Activated T-helper 1 cell treated with anti-CD3 and anti-CD28 coated beads, Interleukin-12 subunit alpha, Interleukin-12 subunit beta, Interleukin-2, Interleukin-4 antibody, amounts not matched to agents 30 ng/mL and 10 ng/mL and 1 ng/mL, durations not matched to agents 14 hours and 24 hours and 36 hours (primary cell): ENCODE results near the gene SERPINA10. TPM values are rescaled to one million over a fixed set of nuclear protein-coding genes. Genes with fewer than 3 reads are reported as not detected.
A peak's percentile ranks its signal among the peaks of the same experiment; 100 is the strongest.

Experiments
- DNase-seq: peaks from one replicate; pipeline ENCODE4 v3.0.0; 2021; ENCODE audit warnings: low spot score
- H3K27ac Mint-ChIP-seq: one replicate; pipeline ENCODE4 v1.8.0; 2021; ENCODE audit warnings: mild to moderate bottlenecking, mixed read lengths
- H3K27me3 Mint-ChIP-seq: one replicate; pipeline ENCODE4 v1.8.0; 2022; ENCODE audit warnings: mild to moderate bottlenecking, moderate library complexity, mixed read lengths; ENCODE audit not compliant: insufficient read depth
- H3K36me3 Mint-ChIP-seq: one replicate; pipeline ENCODE4 v1.8.0; 2021; ENCODE audit warnings: low read depth, mixed read lengths
- H3K4me1 Mint-ChIP-seq: one replicate; pipeline ENCODE4 v1.8.0; 2021; ENCODE audit warnings: low read depth, mixed read lengths
- H3K4me3 Mint-ChIP-seq: one replicate; pipeline ENCODE4 v1.8.0; 2021; ENCODE audit warnings: mild to moderate bottlenecking, moderate library complexity, mixed read lengths
- H3K9me3 Mint-ChIP-seq: one replicate; pipeline ENCODE4 v1.8.0; 2021; ENCODE audit warnings: mixed read lengths
- intact Hi-C: fragments of 100-400 bp; cut with micrococcal nuclease; formaldehyde crosslinking; loops from one replicate; pipeline ENCODE4 v1.15.1; 2024
- total RNA-seq: library from RNA; stranded (reverse); gene quantifications from 2 replicates; pipeline ENCODE4 v1.2.3, GENCODE V29; 2022

Gene SERPINA10
- total RNA-seq, result not detected in 2 replicates

DNA sequence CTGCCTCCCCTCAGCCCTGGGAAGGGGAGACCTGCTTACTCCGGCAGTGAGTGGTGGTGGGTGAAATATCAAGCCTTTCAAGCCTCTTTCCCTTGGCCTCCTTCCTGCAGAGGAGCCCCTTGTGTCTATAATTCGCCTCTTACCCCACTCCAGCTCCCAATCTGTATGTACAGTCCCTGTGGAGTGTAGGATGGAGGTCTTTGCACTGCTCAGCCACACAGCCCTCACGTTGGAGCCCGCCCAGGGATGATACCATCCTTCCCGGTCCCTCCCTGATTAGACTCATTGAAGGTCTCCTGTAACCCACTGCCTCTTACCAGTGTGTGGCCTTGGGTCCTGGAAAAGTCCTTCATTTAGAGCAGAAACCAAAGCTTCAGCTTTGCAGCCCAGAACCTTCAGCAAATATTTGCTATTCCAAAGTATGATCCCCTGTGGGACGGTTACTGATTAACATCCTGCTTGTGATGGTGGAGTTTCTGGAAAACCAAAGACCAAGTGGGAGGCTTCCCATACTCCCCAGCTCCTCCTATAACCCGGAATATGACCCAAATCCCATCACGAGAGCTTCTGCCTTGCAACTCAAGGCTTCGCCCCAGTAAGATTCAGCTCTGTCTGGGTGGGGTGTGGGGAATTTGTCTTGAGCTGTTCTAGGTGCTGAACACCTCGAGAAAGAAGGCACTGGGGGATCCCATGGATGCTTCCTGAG lies at the start of gene SERPINA10:
TSS of gene SERPINA10 (minus strand) at position 397 of the 706 bp plus-strand sequence. CDS start 2,675 bp downstream, outside the sequence.
- no peak for DNase-seq
- Mint-ChIP-seq H3K9me3 (no peaks in the 10 kb centered on the region), H3K27ac (no peak within 1 kb of the TSS)

GRCh38 chr14:94342334-94342934 lies 49.4 kb upstream of the SERPINA10 start:
- Mint-ChIP-seq H3K9me3 (peaks cover 26% of the 10 kb centered on the region), H3K27me3 (peaks cover 6% of the 10 kb centered on the region), H3K4me1 (peaks cover 13% of the 10 kb centered on the region), H3K36me3 (peaks cover 2% of the 10 kb centered on the region), H3K27ac (peak overlapping the region; percentile 9), H3K4me3 (no peak overlapping the region)
- intact Hi-C loops, result no loop called here
- DNase-seq, result no peak

More for the DNA sequence above, at the start of gene SERPINA10:
- Mint-ChIP-seq H3K4me3 (no peak within 1 kb of the TSS), H3K36me3 (no peaks in the 10 kb centered on the region), H3K4me1 (no peaks in the 10 kb centered on the region), H3K27me3 (no peaks in the 10 kb centered on the region)
- intact Hi-C loops, result no loop called here

- peaks cover 6% of the 10 kb centered on the region for H3K27me3 Mint-ChIP-seq
- peaks cover 13% of the 10 kb centered on the region for H3K4me1 Mint-ChIP-seq
- no peak overlapping the region for H3K4me3 Mint-ChIP-seq
- H3K36me3 Mint-ChIP-seq, result peaks cover 2% of the 10 kb centered on the region
- no peak for DNase-seq
- H3K27ac Mint-ChIP-seq, result peak overlapping the region; percentile 9
- intact Hi-C loops, result no loop called here
- peaks cover 26% of the 10 kb centered on the region for H3K9me3 Mint-ChIP-seq
Measured at GRCh38 chr14:94341656-94342333, 48.7 kb upstream of the SERPINA10 start.

- peaks cover 2% of the 10 kb centered on the region for H3K36me3 Mint-ChIP-seq
- no peak overlapping the region for H3K27ac Mint-ChIP-seq
- no peak overlapping the region for H3K4me3 Mint-ChIP-seq
- H3K9me3 Mint-ChIP-seq, result peaks cover 26% of the 10 kb centered on the region
- H3K4me1 Mint-ChIP-seq, result peaks cover 9% of the 10 kb centered on the region
- H3K27me3 Mint-ChIP-seq, result peaks cover 6% of the 10 kb centered on the region
- intact Hi-C loops, result no loop called here
- DNase-seq, result no peak
Measured at GRCh38 chr14:94340533-94340932, 47.5 kb upstream of the SERPINA10 start.

DNA sequence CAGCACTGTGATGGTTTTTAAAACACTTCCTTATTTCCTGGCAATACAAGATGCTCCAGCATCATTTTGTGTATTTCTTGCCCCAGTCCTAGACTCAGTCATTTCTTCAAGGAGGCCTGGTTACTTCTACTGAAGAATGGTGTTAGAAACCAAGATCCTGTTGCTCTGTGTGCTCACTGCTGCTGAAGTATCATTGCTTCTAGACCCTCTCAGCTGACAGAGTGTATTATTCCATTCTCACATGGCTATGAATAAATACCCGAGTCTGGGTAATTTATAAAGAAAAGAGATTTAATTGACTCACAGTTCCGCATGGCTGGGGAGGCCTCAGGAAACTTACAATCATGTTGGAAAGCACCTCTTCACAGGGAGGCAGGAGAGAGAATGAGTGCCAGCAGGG lies 45.0 kb upstream of the SERPINA10 start:
- no peak for DNase-seq
- no peak overlapping the region for H3K27ac Mint-ChIP-seq
- H3K4me1 Mint-ChIP-seq, result peaks cover 9% of the 10 kb centered on the region
- peaks cover 2% of the 10 kb centered on the region for H3K36me3 Mint-ChIP-seq
- H3K9me3 Mint-ChIP-seq, result peaks cover 14% of the 10 kb centered on the region
- H3K4me3 Mint-ChIP-seq, result no peak overlapping the region
- H3K27me3 Mint-ChIP-seq, result peaks cover 12% of the 10 kb centered on the region
- intact Hi-C loops, result no loop called here

DNA sequence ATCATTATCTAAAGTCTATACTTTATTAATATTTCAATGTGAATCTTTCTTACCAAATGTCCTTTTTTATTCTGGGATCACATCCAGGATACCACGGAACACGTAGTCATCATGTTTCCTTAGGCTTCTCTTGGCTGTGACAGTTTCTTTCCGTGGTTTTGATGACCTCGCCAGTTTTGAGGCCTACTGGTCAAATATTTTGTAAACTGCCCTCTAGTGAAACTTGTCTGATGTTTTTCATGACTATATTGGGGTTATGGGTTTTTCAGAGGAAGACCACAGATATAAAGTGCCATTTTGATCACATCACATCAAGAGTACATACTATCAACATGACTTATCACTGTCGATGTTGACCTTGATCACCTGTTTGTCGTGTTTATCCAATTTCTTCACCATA lies 44.2 kb upstream of the SERPINA10 start:
- Mint-ChIP-seq H3K4me3 (no peak overlapping the region), H3K9me3 (peaks cover 14% of the 10 kb centered on the region), H3K27me3 (peaks cover 12% of the 10 kb centered on the region), H3K4me1 (peaks cover 9% of the 10 kb centered on the region), H3K27ac (no peak overlapping the region), H3K36me3 (peaks cover 2% of the 10 kb centered on the region)
- no peak for DNase-seq
- intact Hi-C loops, result no loop called here

DNA sequence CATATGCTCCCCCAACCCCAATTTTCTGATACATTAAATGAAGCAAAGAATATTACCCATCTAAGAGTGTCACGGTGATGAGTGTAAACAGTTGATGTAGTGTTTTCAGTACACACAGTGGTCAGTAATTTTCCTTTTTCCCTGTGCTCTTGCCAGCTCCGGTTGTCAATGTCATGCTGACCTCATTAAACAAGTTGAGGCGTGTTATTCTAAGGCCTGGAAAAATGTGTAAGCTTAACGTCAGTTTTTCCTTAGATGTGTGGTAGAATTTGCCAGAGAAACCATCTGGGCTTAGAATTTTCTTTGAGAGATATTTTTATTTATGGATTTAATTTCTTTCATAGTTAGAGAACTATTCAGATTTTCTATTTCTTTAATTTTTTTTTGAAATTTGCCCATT lies 41.8 kb upstream of the SERPINA10 start:
- no peak for DNase-seq
- no peaks in the 10 kb centered on the region for H3K36me3 Mint-ChIP-seq
- intact Hi-C loops, result no loop called here
- H3K4me3 Mint-ChIP-seq, result no peak overlapping the region
- no peaks in the 10 kb centered on the region for H3K4me1 Mint-ChIP-seq
- H3K27ac Mint-ChIP-seq, result no peak overlapping the region
- no peaks in the 10 kb centered on the region for H3K9me3 Mint-ChIP-seq
- peaks cover 6% of the 10 kb centered on the region for H3K27me3 Mint-ChIP-seq

GRCh38 chr14:94332587-94332986 lies 39.5 kb upstream of the SERPINA10 start:
- intact Hi-C loops, result no loop called here
- no peak overlapping the region for H3K4me3 Mint-ChIP-seq
- H3K9me3 Mint-ChIP-seq, result no peaks in the 10 kb centered on the region
- no peaks in the 10 kb centered on the region for H3K4me1 Mint-ChIP-seq
- no peak for DNase-seq
- H3K27me3 Mint-ChIP-seq, result peaks cover 6% of the 10 kb centered on the region
- H3K36me3 Mint-ChIP-seq, result no peaks in the 10 kb centered on the region
- H3K27ac Mint-ChIP-seq, result no peak overlapping the region

- Mint-ChIP-seq H3K4me1 (no peaks in the 10 kb centered on the region), H3K27me3 (peaks cover 8% of the 10 kb centered on the region), H3K9me3 (no peaks in the 10 kb centered on the region), H3K4me3 (no peak overlapping the region), H3K36me3 (no peaks in the 10 kb centered on the region), H3K27ac (no peak overlapping the region)
- intact Hi-C loops, result no loop called here
- no peak for DNase-seq
Measured at GRCh38 chr14:94332063-94332583, 39.1 kb upstream of the SERPINA10 start.

GRCh38 chr14:94331462-94331861 lies 38.4 kb upstream of the SERPINA10 start:
- intact Hi-C loops, result no loop called here

DNA sequence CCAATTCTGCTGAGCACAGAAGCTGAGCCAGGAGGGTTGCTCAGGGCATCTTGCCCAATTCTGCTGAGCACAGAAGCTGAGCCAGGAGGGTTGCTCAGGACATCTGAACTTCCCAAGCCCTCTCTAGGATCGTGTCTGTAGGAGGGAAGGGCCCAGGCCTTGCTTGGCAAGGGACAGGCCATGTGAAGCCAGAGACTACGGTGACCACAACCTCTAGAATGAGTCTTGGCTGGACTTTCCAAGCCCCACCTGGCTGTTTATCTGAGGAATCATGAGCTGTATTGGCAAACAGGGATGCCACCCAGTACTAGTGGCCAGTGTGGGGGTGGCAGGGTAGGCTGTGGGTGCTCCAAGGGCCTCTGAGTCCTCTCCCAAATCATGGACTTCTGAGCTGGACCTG lies 37.8 kb upstream of the SERPINA10 start:
- no peak for DNase-seq
- Mint-ChIP-seq H3K4me1 (no peaks in the 10 kb centered on the region), H3K4me3 (no peak overlapping the region), H3K27ac (no peak overlapping the region), H3K36me3 (no peaks in the 10 kb centered on the region), H3K9me3 (no peaks in the 10 kb centered on the region), H3K27me3 (peaks cover 8% of the 10 kb centered on the region)
- intact Hi-C loops, result no loop called here

More at GRCh38 chr14:94331462-94331861, 38.4 kb upstream of the SERPINA10 start:
- Mint-ChIP-seq H3K36me3 (no peaks in the 10 kb centered on the region), H3K27me3 (peaks cover 8% of the 10 kb centered on the region), H3K27ac (no peak overlapping the region), H3K9me3 (no peaks in the 10 kb centered on the region), H3K4me3 (no peak overlapping the region), H3K4me1 (no peaks in the 10 kb centered on the region)
- no peak for DNase-seq

DNA sequence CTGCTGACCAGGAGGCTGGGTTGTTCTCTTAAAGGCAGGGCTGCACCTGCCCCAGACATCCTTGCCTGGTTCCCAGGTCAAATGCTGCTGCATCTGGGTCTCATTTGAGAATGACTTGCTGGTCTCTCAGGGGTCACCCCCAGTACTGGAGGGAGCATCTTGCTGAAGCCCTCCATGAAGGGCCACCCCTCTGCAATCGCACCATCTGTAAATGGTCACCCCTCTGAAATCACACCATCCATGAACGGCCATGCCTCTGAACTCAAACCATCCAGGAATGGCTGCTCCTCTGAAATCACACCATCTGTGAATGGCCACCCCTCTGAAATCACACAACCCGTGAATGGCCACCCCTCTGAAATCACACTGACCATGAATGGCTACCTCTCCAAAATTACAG lies 37.4 kb upstream of the SERPINA10 start:
- Mint-ChIP-seq H3K4me1 (no peaks in the 10 kb centered on the region), H3K9me3 (no peaks in the 10 kb centered on the region), H3K4me3 (no peak overlapping the region), H3K27ac (no peak overlapping the region), H3K27me3 (peaks cover 8% of the 10 kb centered on the region), H3K36me3 (no peaks in the 10 kb centered on the region)
- intact Hi-C loops, result no loop called here
- DNase-seq, result no peak

GRCh38 chr14:94329857-94330256 lies 36.8 kb upstream of the SERPINA10 start:
- peaks cover 7% of the 10 kb centered on the region for H3K27me3 Mint-ChIP-seq
- no peak overlapping the region for H3K27ac Mint-ChIP-seq
- no peak for DNase-seq
- no peaks in the 10 kb centered on the region for H3K9me3 Mint-ChIP-seq
- intact Hi-C loops, result no loop called here
- no peaks in the 10 kb centered on the region for H3K4me1 Mint-ChIP-seq
- no peak overlapping the region for H3K4me3 Mint-ChIP-seq
- no peaks in the 10 kb centered on the region for H3K36me3 Mint-ChIP-seq
